ENCODE data around the gene ATP9B.

- TF ChIP-seq ARNTL (CRISPR knock-in tag; IDR thresholded peaks at IDR 0.05; ENCODE audit: borderline replicate concordance, low read depth) (no peak), ZFP30 (CRISPR knock-in tag; IDR thresholded peaks at IDR 0.05) (no peak), PATZ1 (CRISPR knock-in tag; IDR thresholded peaks at IDR 0.05; ENCODE audit: borderline replicate concordance) (no peak), GLIS3 (CRISPR knock-in tag; IDR thresholded peaks at IDR 0.05) (no peak), CSRNP3 (CRISPR knock-in tag; IDR thresholded peaks at IDR 0.05) (no peak), ZFP3 (CRISPR knock-in tag; IDR thresholded peaks at IDR 0.05) (no peak), SNAI2 (CRISPR knock-in tag; IDR thresholded peaks at IDR 0.05) (no peak)
Measured at GRCh38 chr18:79395308-79395640, 326.1 kb downstream of the ATP9B start.
